Skeletal muscle satellite cell (primary cell): ENCODE measurements around the gene WFDC11. TPM values are rescaled to one million over a fixed set of nuclear protein-coding genes. Genes with fewer than 3 reads are reported as not detected.

Source experiments
- H3K27me3 ChIP-seq: 2 replicates; pipeline ENCODE4 v1.7.0; 2013; ENCODE audit warnings: low read length; ENCODE audit not compliant: control insufficient read depth, insufficient read depth
- H3K36me3 ChIP-seq: 2 replicates; pipeline ENCODE4 v1.7.0; 2013; ENCODE audit warnings: mild to moderate bottlenecking, control low read depth, low read length; ENCODE audit not compliant: insufficient read depth
- H3K4me1 ChIP-seq: 2 replicates; pipeline ENCODE4 v1.7.0; 2013; ENCODE audit warnings: low read length; ENCODE audit not compliant: control insufficient read depth, insufficient read depth
- H3K4me2 ChIP-seq: 2 replicates; pipeline ENCODE4 v1.7.0; 2013; ENCODE audit warnings: mild to moderate bottlenecking, low read length
- H3K4me3 ChIP-seq: 2 replicates; pipeline ENCODE4 v1.7.0; 2013; ENCODE audit warnings: low read length
- H3K9ac ChIP-seq: 2 replicates; pipeline ENCODE4 v1.7.0; 2013; ENCODE audit warnings: mild to moderate bottlenecking, low read depth, low read length, moderate library complexity
- H3K9me3 ChIP-seq: replicated peaks from 2 replicates; pipeline ENCODE4 v1.7.0; 2013; ENCODE audit warnings: mild to moderate bottlenecking, control low read depth, low read length
- small RNA-seq: library from RNA; depleted of rRNA; stranded (forward); fragments of <200 nt; gene quantifications from one replicate; pipeline ENCODE3, GENCODE V24; 2012

Gene WFDC11

GRCh38 chr20:45617591-45617990, 52.4 kb downstream of the WFDC11 start:
- Histone ChIP-seq H3K4me1 (no peaks in the 10 kb centered on the region), H3K9ac (no peak overlapping the region), H3K4me2 (no peak overlapping the region), H3K27me3 (peaks cover 7% of the 10 kb centered on the region), H3K9me3 (no peaks in the 10 kb centered on the region), H3K4me3 (no peak overlapping the region), H3K36me3 (no peaks in the 10 kb centered on the region)

GRCh38 chr20:45612314-45612713, 57.7 kb downstream of the WFDC11 start:
- Histone ChIP-seq H3K9me3 (no peaks in the 10 kb centered on the region), H3K27me3 (no peaks in the 10 kb centered on the region), H3K36me3 (no peaks in the 10 kb centered on the region), H3K9ac (no peak overlapping the region), H3K4me1 (peaks cover 26% of the 10 kb centered on the region), H3K4me3 (no peak overlapping the region), H3K4me2 (no peak overlapping the region)

- Histone ChIP-seq H3K4me1 (peaks cover 26% of the 10 kb centered on the region), H3K9ac (peak overlapping the region; percentile 43), H3K36me3 (no peaks in the 10 kb centered on the region), H3K4me2 (peak overlapping the region; percentile 70), H3K4me3 (peak overlapping the region; percentile 27), H3K27me3 (no peaks in the 10 kb centered on the region), H3K9me3 (no peaks in the 10 kb centered on the region)
Observed at GRCh38 chr20:45611054-45611453, 59.0 kb downstream of the WFDC11 start.

GRCh38 chr20:45607810-45608209, 62.2 kb downstream of the WFDC11 start:
- Histone ChIP-seq H3K4me2 (no peak overlapping the region), H3K27me3 (no peaks in the 10 kb centered on the region), H3K9ac (no peak overlapping the region), H3K36me3 (no peaks in the 10 kb centered on the region), H3K4me1 (peaks cover 26% of the 10 kb centered on the region), H3K9me3 (no peaks in the 10 kb centered on the region), H3K4me3 (no peak overlapping the region)

Small RNA genes within 50 kb of the gene (small RNA-seq; reads per million reads assigned to genes)
- not detected for gene MIR3617
